GM10266 (cell line): ENCODE data around the gene SP140L.
A peak's percentile ranks its signal among the peaks of the same experiment; 100 is the strongest.

Source experiments
- DNase-seq: peaks from one replicate; pipeline ENCODE4 v3.0.0; 2012; ENCODE audit errors: extremely low spot score
- CTCF ChIP-seq: IDR thresholded peaks from 2 replicates; pipeline ENCODE4 v1.5.1; 2012; ENCODE audit warnings: mild to moderate bottlenecking, low read depth; ENCODE audit not compliant: control insufficient read depth, insufficient read depth; ENCODE audit errors: missing control alignments

Gene SP140L

DNA sequence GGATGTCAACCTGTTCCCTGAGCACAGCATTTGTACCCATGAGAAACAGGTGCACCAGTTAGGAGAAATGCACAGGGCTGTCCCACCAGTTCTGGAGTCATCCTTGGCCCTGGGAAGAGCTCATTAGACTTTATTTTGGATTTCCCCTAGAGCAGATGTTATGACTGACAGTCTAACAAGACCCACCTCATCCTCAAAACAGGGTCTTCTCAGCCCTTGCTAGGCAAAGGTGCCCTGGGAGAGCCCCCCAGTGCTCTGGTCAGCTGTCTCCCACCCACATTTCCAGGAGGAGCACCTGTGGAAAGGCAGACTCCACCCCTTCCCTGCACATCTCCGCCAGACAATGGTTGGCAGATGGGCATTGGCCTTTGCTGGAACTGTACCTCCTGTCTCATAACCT, 83.3 kb downstream of the SP140L start:
- DNase-seq: no peak

DNA sequence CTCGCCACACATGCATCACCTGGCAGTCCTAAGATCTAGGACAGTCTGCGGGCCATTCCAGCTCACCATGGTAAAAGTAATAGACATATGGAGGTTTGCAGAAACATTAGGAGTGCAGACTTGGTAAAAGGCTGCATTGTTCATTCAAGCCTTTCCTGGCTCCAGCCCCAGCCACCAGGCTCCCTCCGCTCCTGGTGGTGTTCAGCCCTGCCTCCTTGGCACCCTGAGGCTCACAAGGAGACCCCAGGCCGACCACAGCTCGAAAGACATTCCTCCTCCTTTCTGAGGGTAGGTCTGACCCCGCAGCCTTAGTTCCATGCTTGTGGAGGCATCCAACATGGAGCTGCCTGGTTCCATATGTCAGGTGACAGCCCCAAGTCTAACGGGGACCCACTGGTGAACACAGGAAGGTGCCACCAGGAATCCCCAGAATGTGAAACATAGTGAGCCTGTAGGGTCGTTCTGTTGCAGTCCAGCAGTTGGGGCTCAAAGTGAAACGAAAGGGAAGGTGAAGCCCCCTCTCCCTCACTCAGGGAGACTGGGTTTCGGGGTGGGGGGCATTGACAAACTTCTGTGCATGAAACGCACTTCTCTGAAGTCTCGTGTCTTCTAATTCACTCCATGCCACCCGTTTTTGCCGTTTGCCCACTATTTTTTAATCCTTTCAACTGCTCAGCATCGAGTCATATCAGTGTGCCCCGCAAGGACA, 84.0 kb downstream of the SP140L start:
- DNase-seq: no peak
- TF ChIP-seq CTCF: no peak

More for the DNA sequence above, 83.3 kb downstream of the SP140L start:
- no peak for TF ChIP-seq CTCF

DNA sequence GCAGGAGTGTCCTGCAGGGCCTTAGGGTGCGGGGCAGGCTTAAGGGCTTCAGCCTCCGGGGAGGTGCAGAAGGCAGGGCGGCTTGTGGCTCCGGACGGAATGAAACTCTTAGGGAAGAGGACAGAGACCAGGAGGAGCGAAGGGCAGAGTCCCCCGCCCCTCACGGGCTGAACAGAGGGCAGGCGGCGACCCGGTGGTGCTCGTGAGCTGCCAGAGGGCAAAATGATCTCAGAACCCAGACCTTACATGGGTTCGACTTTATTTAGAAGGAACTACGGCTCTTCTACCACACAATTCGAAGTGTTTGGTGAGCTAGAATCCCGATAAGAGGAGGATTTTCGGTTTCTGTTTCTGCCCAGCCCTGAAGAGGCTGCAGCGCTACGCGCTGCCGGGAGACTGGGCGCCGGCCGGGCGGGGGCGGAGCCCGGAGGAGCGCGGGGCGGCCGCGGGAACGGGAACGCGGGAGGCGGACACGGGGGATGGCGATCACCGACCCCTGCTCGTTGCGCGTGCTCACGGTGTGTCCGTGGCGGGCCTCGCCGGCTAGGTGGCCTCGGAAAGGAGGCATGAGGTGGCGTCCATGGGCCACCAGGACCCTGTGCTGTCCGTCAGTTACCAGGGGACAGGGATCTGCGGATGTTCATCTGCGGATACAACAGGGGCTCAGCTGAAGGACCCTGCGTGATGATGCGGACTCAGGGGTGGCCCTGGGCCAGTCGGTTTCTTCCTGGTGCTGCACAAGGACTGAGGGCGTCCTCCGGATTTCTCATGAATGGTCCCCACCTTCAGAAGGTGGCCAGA, 84.8 kb downstream of the SP140L start:
- peak; percentile 79 for DNase-seq
- no peak for TF ChIP-seq CTCF

GRCh38 chr2:230412371-230412711, 85.3 kb downstream of the SP140L start:
- no peak for TF ChIP-seq CTCF
- DNase-seq: no peak

GRCh38 chr2:230412846-230413245, 85.9 kb downstream of the SP140L start:
- no peak for TF ChIP-seq CTCF
- no peak for DNase-seq

GRCh38 chr2:230413479-230413878, 86.5 kb downstream of the SP140L start:
- no peak for DNase-seq
- TF ChIP-seq CTCF: no peak

GRCh38 chr2:230414302-230414701, 87.3 kb downstream of the SP140L start:
- no peak for DNase-seq
- no peak for TF ChIP-seq CTCF
